Hepatocyte (in vitro differentiated cells): ENCODE data around the gene TLR10. TPM values are rescaled to one million over a fixed set of nuclear protein-coding genes. Genes with fewer than 3 reads are reported as not detected.

Experiments
- DNase-seq: peaks from one replicate; pipeline ENCODE4 v3.0.0-alpha.2; 2016; ENCODE audit warnings: low spot score
- H2AFZ ChIP-seq: fragments of 200-600 bp; sonication (generic); 2 replicates; pipeline ENCODE4 v1.6.0; 2016; ENCODE audit warnings: antibody characterized with exemption, mild to moderate bottlenecking
- H3K27ac ChIP-seq: fragments of 200-600 bp; sonication (generic); 2 replicates; pipeline ENCODE4 v1.5.1; 2016; ENCODE audit warnings: mild to moderate bottlenecking
- H3K27me3 ChIP-seq: fragments of 200-600 bp; sonication (generic); 2 replicates; pipeline ENCODE4 v1.6.1; 2016
- H3K36me3 ChIP-seq: fragments of 200-600 bp; sonication (generic); replicated peaks from 2 replicates; pipeline ENCODE4 v1.5.1; 2016; ENCODE audit warnings: low read depth; ENCODE audit not compliant: insufficient read depth
- H3K4me1 ChIP-seq: fragments of 200-600 bp; sonication (generic); 2 replicates; pipeline ENCODE4 v1.5.1; 2016; ENCODE audit warnings: mild to moderate bottlenecking, moderate library complexity; ENCODE audit not compliant: insufficient read depth
- H3K4me2 ChIP-seq: fragments of 200-600 bp; sonication (generic); 2 replicates; pipeline ENCODE4 v1.6.0; 2016
- H3K4me3 ChIP-seq: fragments of 200-600 bp; sonication (generic); 2 replicates; pipeline ENCODE4 v1.5.1; 2016; ENCODE audit warnings: mild to moderate bottlenecking
- H3K79me2 ChIP-seq: fragments of 200-600 bp; sonication (generic); 2 replicates; pipeline ENCODE4 v1.6.0; 2017; ENCODE audit warnings: mild to moderate bottlenecking
- H3K9me2 ChIP-seq: fragments of 200-600 bp; sonication (generic); replicated peaks from 2 replicates; pipeline ENCODE4 v1.6.0; 2017; ENCODE audit warnings: mild to moderate bottlenecking; ENCODE audit not compliant: insufficient read depth
- H3K9me3 ChIP-seq: fragments of 200-600 bp; sonication (generic); 2 replicates; pipeline ENCODE4 v1.5.1; 2016; ENCODE audit warnings: low read depth, mild to moderate bottlenecking
- H4K20me1 ChIP-seq: fragments of 200-600 bp; sonication (generic); 2 replicates; pipeline ENCODE4 v1.6.0; 2016; ENCODE audit warnings: mild to moderate bottlenecking; ENCODE audit not compliant: insufficient read depth, poor library complexity, severe bottlenecking
- CTCF ChIP-seq: fragments of 200-600 bp; sonication (generic); IDR thresholded peaks from 2 replicates; pipeline ENCODE4 v1.5.1; 2016; ENCODE audit warnings: antibody characterized with exemption, mild to moderate bottlenecking; ENCODE audit not compliant: poor library complexity
- EZH2 ChIP-seq: fragments of 200-600 bp; sonication (generic); IDR thresholded peaks from 2 replicates; pipeline ENCODE4 v1.6.1; 2016; ENCODE audit warnings: antibody characterized with exemption, mild to moderate bottlenecking, borderline replicate concordance
- EZH2phosphoT487 ChIP-seq: fragments of 200-600 bp; sonication (generic); IDR thresholded peaks from one replicate; pipeline ENCODE4 v1.6.1; 2018; ENCODE audit warnings: antibody characterized with exemption, mild to moderate bottlenecking, low read depth, moderate library complexity; ENCODE audit not compliant: unreplicated experiment, severe bottlenecking
- WGBS: methylation state at CpG from one replicate; pipeline ENCODE4 v1.1.6; 2016; ENCODE audit warnings: low lambda C conversion rate; ENCODE audit errors: missing lambda C conversion rate; 5-methylcytosine and 5-hydroxymethylcytosine counted together
- polyA plus RNA-seq: library from polyadenylated mRNA; unstranded; fragments of >200 nt; fragmentation: Nextera tagmentation; extraction: Ambion mirVana; gene quantifications from 2 replicates; pipeline ENCODE4 v1.2.1, GENCODE V29; 2016
- total RNA-seq: library from RNA; depleted of rRNA; stranded (reverse); fragments of >200 nt; gene quantifications from 2 replicates; pipeline ENCODE4 v1.2.3, GENCODE V29; 2014

Gene TLR10
- total and polyA plus RNA-seq, 2 experiments from 2014 or later = not detected

- Histone ChIP-seq H3K9me3 (no peaks in the 10 kb centered on the region), H3K4me3 (no peak overlapping the region), H3K79me2 (no peaks in the 10 kb centered on the region), H3K9me2 (no peaks in the 10 kb centered on the region), H3K36me3 (no peaks in the 10 kb centered on the region), H3K27me3 (no peaks in the 10 kb centered on the region), H4K20me1 (no peaks in the 10 kb centered on the region), H3K4me1 (peaks cover 7% of the 10 kb centered on the region), H3K27ac (no peak overlapping the region), H2AFZ (no peak overlapping the region), H3K4me2 (no peak overlapping the region)
- 92% methylated on average over 3 of the region's 3 CpGs for WGBS
- DNase-seq = no peak
- no peak for TF ChIP-seq CTCF
- TF ChIP-seq EZH2 = no peak
- TF ChIP-seq EZH2phosphoT487 = no peak
Observed at GRCh38 chr4:38800961-38801450, 18.2 kb upstream of the TLR10 start.

GRCh38 chr4:38800366-38800765 lies 17.6 kb upstream of the TLR10 start:
- Histone ChIP-seq H2AFZ (no peak overlapping the region), H3K27me3 (no peaks in the 10 kb centered on the region), H3K4me3 (no peak overlapping the region), H4K20me1 (no peaks in the 10 kb centered on the region), H3K4me1 (peaks cover 7% of the 10 kb centered on the region), H3K27ac (no peak overlapping the region), H3K4me2 (no peak overlapping the region), H3K9me2 (no peaks in the 10 kb centered on the region), H3K36me3 (no peaks in the 10 kb centered on the region), H3K9me3 (no peaks in the 10 kb centered on the region), H3K79me2 (no peaks in the 10 kb centered on the region)
- no peak for DNase-seq
- no peak for TF ChIP-seq EZH2
- TF ChIP-seq CTCF = no peak
- no peak for TF ChIP-seq EZH2phosphoT487
- 96% methylated on average over 2 of the region's 2 CpGs for WGBS

GRCh38 chr4:38795087-38795486 lies 12.3 kb upstream of the TLR10 start:
- no peaks in the 10 kb centered on the region for H3K9me3 ChIP-seq
- 97% methylated on average over 3 of the region's 3 CpGs for WGBS
- no peak for DNase-seq
- H3K4me1 ChIP-seq = no peaks in the 10 kb centered on the region
- H2AFZ ChIP-seq = no peak overlapping the region
- no peaks in the 10 kb centered on the region for H3K79me2 ChIP-seq
- H3K9me2 ChIP-seq = no peaks in the 10 kb centered on the region
- H3K27me3 ChIP-seq = no peaks in the 10 kb centered on the region
- H3K4me3 ChIP-seq = no peak overlapping the region
- TF ChIP-seq CTCF (no peak), EZH2 (no peak), EZH2phosphoT487 (no peak)
- no peaks in the 10 kb centered on the region for H4K20me1 ChIP-seq
- no peak overlapping the region for H3K4me2 ChIP-seq
- H3K36me3 ChIP-seq = no peaks in the 10 kb centered on the region
- H3K27ac ChIP-seq = no peak overlapping the region

GRCh38 chr4:38794051-38794450 lies 11.3 kb upstream of the TLR10 start:
- no peak overlapping the region for H3K27ac ChIP-seq
- H3K9me3 ChIP-seq = no peaks in the 10 kb centered on the region
- DNase-seq = no peak
- H2AFZ ChIP-seq = no peak overlapping the region
- no peaks in the 10 kb centered on the region for H3K4me1 ChIP-seq
- H3K79me2 ChIP-seq = no peaks in the 10 kb centered on the region
- H3K9me2 ChIP-seq = no peaks in the 10 kb centered on the region
- 86% methylated on average over 2 of the region's 2 CpGs for WGBS
- no peaks in the 10 kb centered on the region for H4K20me1 ChIP-seq
- H3K27me3 ChIP-seq = no peaks in the 10 kb centered on the region
- no peak overlapping the region for H3K4me3 ChIP-seq
- TF ChIP-seq EZH2phosphoT487 (no peak), CTCF (no peak), EZH2 (no peak)
- H3K4me2 ChIP-seq = no peak overlapping the region
- H3K36me3 ChIP-seq = no peaks in the 10 kb centered on the region
